AG04450 (cell line): ENCODE results near the gene TIMM29. TPM values are rescaled to one million over a fixed set of nuclear protein-coding genes. Genes with fewer than 3 reads are reported as not detected.

ENCODE experiments used
- CTCF ChIA-PET: fragments of 300-600, 350-600 bp; formaldehyde crosslinking; extraction: SDS; loops from one replicate; lab custom pipeline; 2022; ENCODE audit warnings: antibody characterized with exemption, inconsistent platforms; lab: Charles Lee
- POLR2A ChIA-PET: fragments of 350-600 bp; formaldehyde crosslinking; extraction: SDS; loops from one replicate; lab custom pipeline; 2021; ENCODE audit warnings: antibody characterized with exemption, inconsistent platforms; lab: Yijun Ruan, JAX
- DNase-seq: peaks from one replicate; pipeline ENCODE4 v3.0.0-alpha.2; 2011; ENCODE audit warnings: low read depth, low spot score
- H3K27ac ChIP-seq: one replicate; pipeline ENCODE4 v1.5.1; 2012; ENCODE audit warnings: low read depth, low read length, control low read depth
- H3K27me3 ChIP-seq: one replicate; pipeline ENCODE4 v1.6.0; 2012; ENCODE audit warnings: low read length; ENCODE audit not compliant: control insufficient read depth, insufficient read depth
- H3K4me3 ChIP-seq: 2 replicates; pipeline ENCODE4 v1.5.1; 2011; ENCODE audit warnings: mild to moderate bottlenecking, low read depth, low read length, control low read depth
- H3K9me3 ChIP-seq: 2 replicates; pipeline ENCODE4 v1.5.1; 2012; ENCODE audit warnings: low read length; ENCODE audit not compliant: control insufficient read depth, insufficient read depth
- CTCF ChIP-seq: IDR thresholded peaks from 2 replicates; pipeline ENCODE4 v1.5.1; 2011; ENCODE audit warnings: low read depth, low read length, control low read depth, inconsistent platforms
- polyA plus RNA-seq: library from polyadenylated mRNA; depleted of rRNA; stranded (reverse); fragments of >200 nt; gene quantifications from 2 replicates; pipeline ENCODE4 v1.2.3, GENCODE V29; 2011

The TIMM29 gene
- polyA plus RNA-seq, 1 experiment, result 7.5 TPM

GRCh38 chr19:10916602-10917001 is 12.0 kb upstream of the TIMM29 start:
- CTCF ChIA-PET, result interaction anchor here (0.9 kb wide), 1 partner anchor 20 kb away, joined by 4 read pairs; no protein-coding TSS in a partner anchor
- TF ChIP-seq CTCF, result no peak
- Histone ChIP-seq H3K27ac (no peak overlapping the region), H3K9me3 (no peaks in the 10 kb centered on the region; the same call in 1 of the 2 replicates), H3K4me3 (no peak overlapping the region), H3K27me3 (no peaks in the 10 kb centered on the region)
- no peak for DNase-seq
- POLR2A ChIA-PET, result no interaction called here

GRCh38 chr19:10918359-10918758 is 10.3 kb upstream of the TIMM29 start:
- CTCF ChIA-PET, result interaction anchor here (0.8 kb wide), 1 partner anchor 54 kb away, joined by 3 read pairs; no protein-coding TSS in a partner anchor
- POLR2A ChIA-PET, result no interaction called here

GRCh38 chr19:10919352-10920287 is 9.0 kb upstream of the TIMM29 start:
- no peak overlapping the region for H3K27ac ChIP-seq
- no peak for DNase-seq
- H3K9me3 ChIP-seq, result no peaks in the 10 kb centered on the region; the same call in 1 of the 2 replicates
- no peaks in the 10 kb centered on the region for H3K27me3 ChIP-seq
- no peak for TF ChIP-seq CTCF
- CTCF ChIA-PET, result no interaction called here
- POLR2A ChIA-PET, result no interaction called here
- H3K4me3 ChIP-seq, result no peak overlapping the region

More at GRCh38 chr19:10918359-10918758, 10.3 kb upstream of the TIMM29 start:
- DNase-seq, result no peak
- no peak overlapping the region for H3K4me3 ChIP-seq
- no peaks in the 10 kb centered on the region; the same call in 1 of the 2 replicates for H3K9me3 ChIP-seq
- TF ChIP-seq CTCF, result no peak
- no peaks in the 10 kb centered on the region for H3K27me3 ChIP-seq
- H3K27ac ChIP-seq, result no peak overlapping the region

- ChIA-PET CTCF (no interaction called here), POLR2A (no interaction called here)
- no peaks in the 10 kb centered on the region; the same call in 1 of the 2 replicates for H3K9me3 ChIP-seq
- TF ChIP-seq CTCF, result no peak
- no peak for DNase-seq
- H3K27ac ChIP-seq, result no peak overlapping the region
- H3K27me3 ChIP-seq, result no peaks in the 10 kb centered on the region
- H3K4me3 ChIP-seq, result no peak overlapping the region
Measured at GRCh38 chr19:10920288-10920655, 8.3 kb upstream of the TIMM29 start.

GRCh38 chr19:10920781-10921180 is 7.8 kb upstream of the TIMM29 start:
- no peak overlapping the region for H3K27ac ChIP-seq
- H3K27me3 ChIP-seq, result no peaks in the 10 kb centered on the region
- no peak for TF ChIP-seq CTCF
- ChIA-PET POLR2A (no interaction called here), CTCF (no interaction called here)
- H3K9me3 ChIP-seq, result no peaks in the 10 kb centered on the region; the same call in 1 of the 2 replicates
- DNase-seq, result no peak
- no peak overlapping the region for H3K4me3 ChIP-seq
